IMR-90 (cell line): Measurements from ENCODE around the gene CCDC40. TPM values are rescaled to one million over a fixed set of nuclear protein-coding genes. Genes with fewer than 3 reads are reported as not detected.

ENCODE experiments used
- ATAC-seq: fragments of 200-7000 bp; cut with Tn5 transposase; 2 replicates; pipeline ENCODE4 v1.9.1; 2020; ENCODE audit warnings: low read depth, mild to moderate bottlenecking, moderate library complexity
- BruUV-seq: library from RNA; stranded (reverse); fragments of 400-500 nt; replicated peaks from 2 replicates; lab custom pipeline; 2021; lab: Mats Ljungman, UMichigan
- CTCF ChIA-PET: fragments of 300-600 bp; formaldehyde crosslinking; extraction: SDS; loops from one replicate; lab custom pipeline; 2021; ENCODE audit warnings: antibody characterized with exemption; lab: Yijun Ruan, JAX
- POLR2A ChIA-PET: fragments of 300-600 bp; sonication (Branson Sonifier 250); formaldehyde crosslinking; loops from one replicate; lab custom pipeline; 2022; ENCODE audit warnings: antibody characterized with exemption; ENCODE audit not compliant: unreplicated experiment; lab: Charles Lee
- DNase-seq: peaks from one replicate; pipeline ENCODE4 v3.0.0; 2013
- H2AFZ ChIP-seq: replicated peaks from 2 replicates; pipeline ENCODE3; 2013; ENCODE audit warnings: low read length, mild to moderate bottlenecking; ENCODE audit not compliant: poor library complexity
- H2AK5ac ChIP-seq: 2 replicates; pipeline ENCODE4 v1.6.1; 2013; ENCODE audit warnings: low read depth, low read length, inconsistent platforms
- H2AK9ac ChIP-seq: replicated peaks from 2 replicates; pipeline ENCODE3; 2013; ENCODE audit warnings: mild to moderate bottlenecking, low read depth, low read length, moderate library complexity; ENCODE audit not compliant: poor library complexity
- H2BK120ac ChIP-seq: 2 replicates; pipeline ENCODE4 v1.6.1; 2013; ENCODE audit warnings: low read depth, low read length, inconsistent platforms
- H2BK15ac ChIP-seq: 3 replicates; pipeline ENCODE4 v1.6.1; 2013; ENCODE audit warnings: low read depth, low read length, inconsistent platforms
- H2BK20ac ChIP-seq: 2 replicates; pipeline ENCODE4 v1.6.1; 2013; ENCODE audit warnings: low read depth, mild to moderate bottlenecking, inconsistent platforms, low read length, moderate library complexity
- H2BK5ac ChIP-seq: 2 replicates; pipeline ENCODE4 v1.6.1; 2013; ENCODE audit warnings: mild to moderate bottlenecking, low read depth, low read length, inconsistent platforms; ENCODE audit not compliant: poor library complexity, severe bottlenecking
- H3K14ac ChIP-seq: replicated peaks from 2 replicates; pipeline ENCODE4 v1.6.1; 2013; ENCODE audit warnings: low read depth, low read length, inconsistent platforms
- H3K18ac ChIP-seq: 2 replicates; pipeline ENCODE4 v1.6.1; 2013; ENCODE audit warnings: low read depth, low read length, control low read depth
- H3K23ac ChIP-seq: 2 replicates; pipeline ENCODE4 v1.6.1; 2013; ENCODE audit warnings: low read depth, low read length, inconsistent platforms
- H3K27ac ChIP-seq: 2 replicates; pipeline ENCODE4 v1.5.1; 2013; ENCODE audit warnings: mild to moderate bottlenecking, control low read depth, low read length; ENCODE audit not compliant: insufficient read depth
- H3K27me3 ChIP-seq: 2 replicates; pipeline ENCODE4 v1.6.1; 2013; ENCODE audit warnings: low read length; ENCODE audit not compliant: control insufficient read depth, insufficient read depth
- H3K36me3 ChIP-seq: 2 replicates; pipeline ENCODE4 v1.6.1; 2013; ENCODE audit warnings: low read length, mixed read lengths; ENCODE audit not compliant: control insufficient read depth, insufficient read depth
- H3K4ac ChIP-seq: 2 replicates; pipeline ENCODE4 v1.6.1; 2013; ENCODE audit warnings: low read depth, low read length, inconsistent platforms
- H3K4me1 ChIP-seq: 2 replicates; pipeline ENCODE4 v1.6.1; 2013; ENCODE audit warnings: low read length, mixed read lengths; ENCODE audit not compliant: control insufficient read depth, insufficient read depth
- H3K4me2 ChIP-seq: 2 replicates; pipeline ENCODE4 v1.6.1; 2013; ENCODE audit warnings: low read depth, mild to moderate bottlenecking, control low read depth, low read length, moderate library complexity
- H3K4me3 ChIP-seq: 2 replicates; pipeline ENCODE4 v1.5.1; 2013; ENCODE audit warnings: low read depth, mild to moderate bottlenecking, control low read depth, low read length, moderate library complexity; ENCODE audit not compliant: insufficient read depth
- H3K56ac ChIP-seq: 2 replicates; pipeline ENCODE4 v1.6.1; 2013; ENCODE audit warnings: low read length, inconsistent platforms; ENCODE audit not compliant: insufficient read depth; ENCODE audit errors: extremely low read depth
- H3K79me1 ChIP-seq, 2 experiments: 2 replicates each; pipeline ENCODE4 v1.6.1; 2013; ENCODE audit warnings: low read length in 2 of 2, inconsistent platforms in 1 of 2, low read depth in 1 of 2
- H3K9ac ChIP-seq: 2 replicates; pipeline ENCODE4 v1.6.1; 2013; ENCODE audit warnings: low read depth, low read length, control low read depth
- H3K9me1 ChIP-seq: 2 replicates; pipeline ENCODE4 v1.6.1; 2013; ENCODE audit warnings: low read length, inconsistent platforms; ENCODE audit not compliant: insufficient read depth
- H3K9me3 ChIP-seq: 2 replicates; pipeline ENCODE4 v1.6.1; 2013; ENCODE audit warnings: low read length; ENCODE audit not compliant: control insufficient read depth, insufficient read depth
- H4K20me1 ChIP-seq: 2 replicates; pipeline ENCODE4 v1.6.1; 2013; ENCODE audit warnings: low read length, inconsistent platforms; ENCODE audit not compliant: insufficient read depth
- H4K5ac ChIP-seq: 2 replicates; pipeline ENCODE4 v1.6.1; 2013; ENCODE audit warnings: mild to moderate bottlenecking, low read depth, low read length, control low read depth
- H4K8ac ChIP-seq, 2 experiments: 2 replicates each; pipeline ENCODE4 v1.6.1; 2013; ENCODE audit warnings: low read depth in 2 of 2, low read length in 2 of 2, control low read depth in 1 of 2, inconsistent platforms in 1 of 2
- H4K91ac ChIP-seq: 2 replicates; pipeline ENCODE4 v1.6.1; 2013; ENCODE audit warnings: low read depth, low read length, inconsistent platforms; ENCODE audit not compliant: insufficient read depth
- BHLHE40 ChIP-seq: fragments of 150-350 bp; IDR thresholded peaks from 2 replicates; pipeline ENCODE4 v1.6.1; 2016; ENCODE audit warnings: mild to moderate bottlenecking, low read depth, low read length
- CEBPB ChIP-seq: IDR thresholded peaks from 2 replicates; pipeline ENCODE4 v1.6.1; 2012; ENCODE audit warnings: low read depth, low read length, improper control_type of control experiment
- CHD1 ChIP-seq: IDR thresholded peaks from 2 replicates; pipeline ENCODE4 v1.6.1; 2012; ENCODE audit warnings: low read depth, low read length, improper control_type of control experiment
- CTCF ChIP-seq: conservative IDR thresholded peaks from 2 replicates; pipeline ENCODE4 v1.5.1; 2012; ENCODE audit warnings: mild to moderate bottlenecking, low read depth, low read length, improper control_type of control experiment
- ELK1 ChIP-seq: fragments of 150-350 bp; IDR thresholded peaks from 2 replicates; pipeline ENCODE4 v1.6.1; 2016; ENCODE audit warnings: low read depth, mild to moderate bottlenecking, low read length, moderate library complexity, borderline replicate concordance
- FOS ChIP-seq: fragments of 150-350 bp; IDR thresholded peaks from 2 replicates; pipeline ENCODE4 v1.6.1; 2016; ENCODE audit warnings: low read depth, low read length
- MAFK ChIP-seq: IDR thresholded peaks from 2 replicates; pipeline ENCODE4 v1.6.1; 2012; ENCODE audit warnings: low read depth, low read length, improper control_type of control experiment
- MAZ ChIP-seq: IDR thresholded peaks from 2 replicates; pipeline ENCODE4 v1.6.1; 2012; ENCODE audit warnings: low read depth, mild to moderate bottlenecking, low read length, improper control_type of control experiment, moderate library complexity, borderline replicate concordance
- NFE2L2 ChIP-seq: fragments of 150-350 bp; IDR thresholded peaks from 2 replicates; pipeline ENCODE4 v1.6.1; 2016; ENCODE audit warnings: low read depth, mild to moderate bottlenecking, low read length
- POLR2A ChIP-seq: IDR thresholded peaks from 2 replicates; pipeline ENCODE4 v1.6.1; 2012; ENCODE audit warnings: mild to moderate bottlenecking, low read depth, low read length
- RAD21 ChIP-seq: IDR thresholded peaks from 2 replicates; pipeline ENCODE4 v1.6.1; 2012; ENCODE audit warnings: low read length, improper control_type of control experiment
- RCOR1 ChIP-seq: IDR thresholded peaks from 2 replicates; pipeline ENCODE4 v1.6.1; 2012; ENCODE audit warnings: mild to moderate bottlenecking, low read length, improper control_type of control experiment; ENCODE audit not compliant: insufficient replicate concordance
- RFX5 ChIP-seq: IDR thresholded peaks from 2 replicates; pipeline ENCODE4 v1.8.0; 2012; ENCODE audit warnings: low read depth, mild to moderate bottlenecking, low read length, moderate library complexity
- SMC3 ChIP-seq: fragments of 150-350 bp; IDR thresholded peaks from 2 replicates; pipeline ENCODE4 v1.6.1; 2016; ENCODE audit warnings: low read depth, mild to moderate bottlenecking, antibody characterized with exemption, low read length, moderate library complexity
- USF2 ChIP-seq: fragments of 150-350 bp; IDR thresholded peaks from 2 replicates; pipeline ENCODE4 v1.6.1; 2017; ENCODE audit warnings: mild to moderate bottlenecking, antibody characterized with exemption, low read length, low read depth
- WGBS, 2 experiments: methylation state at CpG; one replicate each; pipeline versions ENCODE4 v1.1.5 to v1.1.7; 2013; ENCODE audit warnings: missing lambda C conversion rate in 2 of 2; ENCODE audit not compliant: insufficient read length in 1 of 2; ENCODE audit errors: extremely low coverage in 2 of 2; 5-methylcytosine and 5-hydroxymethylcytosine counted together
- dilution Hi-C: fragments of 300-500 bp; cut with HindIII; formaldehyde crosslinking; loops from one replicate; pipeline ENCODE4 v1.14.3; 2018; ENCODE audit warnings: low sequenced_read_pairs; ENCODE audit not compliant: unreplicated experiment
- in situ Hi-C: fragments of 300-500 bp; cut with MboI; formaldehyde crosslinking; loops from 3 replicates; pipeline ENCODE4 v1.14.3; 2019; ENCODE audit warnings: low sequenced_read_pairs, inconsistent platforms, mixed read lengths
- intact Hi-C: fragments of 100-400 bp; cut with micrococcal nuclease; formaldehyde crosslinking; loops from 2 replicates; pipeline ENCODE4 v1.10.0; 2022
- polyA plus RNA-seq, 3 experiments: library from polyadenylated mRNA; depleted of rRNA; stranded (reverse); fragments of >200 nt; gene quantifications; 2 replicates each; pipeline ENCODE4 v1.2.3, GENCODE V29; 2012; ENCODE audit warnings: low replicate concordance in 1 of 3
- total RNA-seq: library from RNA; depleted of rRNA; stranded (reverse); fragments of >200 nt; gene quantifications from 2 replicates; pipeline ENCODE4 v1.2.3, GENCODE V29; 2012

The CCDC40 gene
- total and polyA plus RNA-seq, 2 of the 4 experiments (the other 2 are of a cell fraction) = 0.90 to 4.7 TPM

GRCh38 chr17:79994602-79995001 is 41.8 kb upstream of the CCDC40 start:
- H3K9me1 ChIP-seq = peaks cover 15% of the 10 kb centered on the region

More at GRCh38 chr17:79994602-79995001, 41.8 kb upstream of the CCDC40 start:
- H2BK15ac ChIP-seq = 0 out of 3 replicates have a peak overlapping the region, but pooled peaks have one; percentile 83
- peaks cover 6% of the 10 kb centered on the region; the same call in 1 of the 2 replicates for H4K20me1 ChIP-seq
- H4K5ac ChIP-seq = peak overlapping the region; percentile 39; the same call in 1 of the 2 replicates
- H4K8ac ChIP-seq = no peak overlapping the region
- H3K23ac ChIP-seq = no peak overlapping the region
- no peak overlapping the region for H2AFZ ChIP-seq
- TF ChIP-seq USF2 (no peak), MAFK (no peak), NFE2L2 (no peak), ELK1 (no peak), RCOR1 (no peak), RAD21 (no peak), CHD1 (no peak), CEBPB (no peak), FOS (no peak), POLR2A (no peak), CTCF (no peak), MAZ (no peak), BHLHE40 (no peak), SMC3 (no peak), RFX5 (no peak)
- no peak overlapping the region for H3K4me2 ChIP-seq
- dilution Hi-C loops = no loop called here
- intact Hi-C loops = loop anchor here (5.0 kb wide), 1 partner anchor 602 kb away; no protein-coding TSS in a partner anchor
- H3K27me3 ChIP-seq = no peaks in the 10 kb centered on the region
- WGBS, 2 experiments = no CpG with 5 or more reads among the region's 13 CpGs
- DNase-seq (no peak), ATAC-seq (no peak)
- no peak overlapping the region for H2BK120ac ChIP-seq
- H3K9me3 ChIP-seq = no peaks in the 10 kb centered on the region
- POLR2A ChIA-PET = no interaction called here
- no peak overlapping the region for H4K91ac ChIP-seq
- H3K14ac ChIP-seq = no peak overlapping the region
- peak overlapping the region; percentile 75; the same call in 1 of the 2 replicates for H2AK5ac ChIP-seq
- H2AK9ac ChIP-seq = peak overlapping the region; percentile 62
- no peak overlapping the region for H3K27ac ChIP-seq
- CTCF ChIA-PET = interaction anchor here (0.8 to 2.5 kb wide), 4 partner anchors 8 to 155 kb away, joined by 3 to 12 read pairs (median 4); partner anchors contain the start of gene CBX4
- H3K4me3 ChIP-seq = no peak overlapping the region
- no peak overlapping the region for H2BK20ac ChIP-seq
- no TSS peak for BruUV-seq
- in situ Hi-C loops = no loop called here
- H3K79me1 ChIP-seq = peaks cover 3 to 21% of the 10 kb centered on the region in 2 experiments; a peak in 3 of 4 replicates
- 0 out of 2 replicates have a peak, but pooled peaks cover 2% of the 10 kb centered on the region for H3K36me3 ChIP-seq
- no peak overlapping the region for H3K56ac ChIP-seq
- H3K4ac ChIP-seq = peak overlapping the region; percentile 64; the same call in 1 of the 2 replicates
- no peak overlapping the region; the same call in 1 of the 2 replicates for H3K18ac ChIP-seq
- peaks cover 26% of the 10 kb centered on the region for H3K4me1 ChIP-seq
- H2BK5ac ChIP-seq = no peak overlapping the region
- H3K9ac ChIP-seq = no peak overlapping the region
